ENCODE results near the gene HIP1.
"Not testable (repeated sequence)": the region's sequence is repeated elsewhere in the genome, so short reads cannot be mapped to it uniquely, and the experiment has no call there.

HIP1 gene

GRCh38 chr7:75712517-75713361, 26.0 kb downstream of the HIP1 start:
- DNase-seq, result no peak

DNA sequence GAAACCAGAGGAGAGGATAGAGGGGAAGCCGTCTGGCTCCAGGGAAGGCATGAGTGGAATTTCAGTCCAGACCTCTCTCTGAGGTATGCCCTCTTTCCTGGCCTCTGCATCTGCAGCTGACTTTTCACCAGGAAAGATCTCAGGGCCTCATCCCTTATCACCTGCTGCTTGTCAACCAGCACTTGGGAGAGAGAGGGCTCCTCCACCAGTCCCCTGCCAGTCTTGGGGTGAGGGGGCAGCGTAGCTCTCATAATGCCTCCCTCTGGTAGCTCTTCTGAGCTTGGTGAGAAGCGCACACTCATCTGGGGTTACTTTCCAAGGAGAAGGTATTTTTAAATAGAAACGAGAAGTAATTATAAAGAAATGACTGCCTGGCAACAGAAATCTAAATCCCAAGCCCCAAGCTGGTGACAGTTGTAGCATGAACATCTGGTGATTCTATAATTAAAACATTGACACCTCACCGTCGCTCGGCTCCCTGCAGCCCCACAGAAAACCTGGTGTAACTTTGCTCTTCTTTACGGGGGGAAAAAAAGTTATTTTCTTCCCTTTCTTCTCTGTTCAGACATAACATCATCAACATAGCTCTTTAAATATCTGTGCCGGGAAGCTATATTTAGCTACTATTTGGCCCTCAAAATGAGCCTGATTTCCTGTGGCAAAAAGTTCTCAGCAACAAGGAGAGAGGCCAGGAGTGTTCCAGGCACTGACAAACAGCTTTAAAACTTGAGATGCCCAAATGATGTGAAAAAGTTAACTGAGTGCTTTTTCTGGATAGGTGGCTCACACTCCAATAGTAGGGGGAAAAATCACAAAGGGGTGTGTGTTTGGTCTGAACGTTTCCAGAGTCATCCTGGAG, 26.9 kb downstream of the HIP1 start:
- no peak for DNase-seq

GRCh38 chr7:75711076-75711475, 27.7 kb downstream of the HIP1 start:
- DNase-seq, result no peak

GRCh38 chr7:75704928-75705327, 33.8 kb downstream of the HIP1 start:
- DNase-seq, result no peak

- DNase-seq, result no peak
Measured at GRCh38 chr7:75702515-75702914, 36.2 kb downstream of the HIP1 start.

- no peak for DNase-seq
Measured at GRCh38 chr7:75699993-75700392, 38.7 kb downstream of the HIP1 start.

GRCh38 chr7:75698358-75698757, 40.4 kb downstream of the HIP1 start:
- DNase-seq, result no peak

- DNase-seq, result no peak
Measured at GRCh38 chr7:75696263-75697037, 42.3 kb downstream of the HIP1 start.

- no peak for DNase-seq
Measured at GRCh38 chr7:75694638-75695399, 43.9 kb downstream of the HIP1 start.

- not testable (repeated sequence) for DNase-seq
Measured at GRCh38 chr7:75693668-75694067, 45.1 kb downstream of the HIP1 start.

DNA sequence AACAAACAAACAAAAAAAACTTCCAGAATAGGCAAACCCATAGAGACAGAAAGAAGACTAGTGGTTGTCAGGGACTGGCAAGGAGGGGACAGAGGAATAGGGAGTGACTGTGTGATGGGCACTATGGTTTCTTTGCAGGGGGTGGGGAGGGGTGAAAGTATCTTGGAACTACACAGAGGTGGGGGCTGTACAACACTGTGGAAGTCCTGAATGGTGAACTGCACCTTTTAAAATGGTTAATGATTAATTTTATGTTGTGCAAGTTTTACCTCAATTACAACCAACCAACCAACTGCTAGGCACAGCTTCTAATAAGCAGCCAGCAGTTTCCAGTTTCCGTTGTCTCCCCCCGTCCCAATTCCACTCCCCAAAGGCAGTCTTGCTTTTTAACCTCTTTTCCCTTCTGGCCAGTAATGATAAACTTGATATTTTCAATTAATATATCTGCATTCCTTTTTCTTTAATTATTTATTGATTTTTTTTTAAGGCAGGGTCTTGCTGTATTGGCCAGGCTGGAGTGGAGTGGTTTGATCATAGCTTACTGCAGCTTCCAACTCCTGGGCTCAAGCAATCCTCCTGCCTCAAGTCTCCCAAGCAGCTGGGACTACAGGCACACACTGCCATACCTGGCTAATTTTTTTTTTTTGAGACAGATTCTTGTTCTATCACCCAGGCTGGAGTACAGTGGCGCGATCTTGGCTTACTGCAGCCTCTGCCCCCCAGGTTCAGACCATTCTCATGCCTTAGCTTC, 46.8 kb downstream of the HIP1 start:
- DNase-seq, result no peak

GRCh38 chr7:75690121-75690523, 48.6 kb downstream of the HIP1 start:
- DNase-seq, result no peak

DNA sequence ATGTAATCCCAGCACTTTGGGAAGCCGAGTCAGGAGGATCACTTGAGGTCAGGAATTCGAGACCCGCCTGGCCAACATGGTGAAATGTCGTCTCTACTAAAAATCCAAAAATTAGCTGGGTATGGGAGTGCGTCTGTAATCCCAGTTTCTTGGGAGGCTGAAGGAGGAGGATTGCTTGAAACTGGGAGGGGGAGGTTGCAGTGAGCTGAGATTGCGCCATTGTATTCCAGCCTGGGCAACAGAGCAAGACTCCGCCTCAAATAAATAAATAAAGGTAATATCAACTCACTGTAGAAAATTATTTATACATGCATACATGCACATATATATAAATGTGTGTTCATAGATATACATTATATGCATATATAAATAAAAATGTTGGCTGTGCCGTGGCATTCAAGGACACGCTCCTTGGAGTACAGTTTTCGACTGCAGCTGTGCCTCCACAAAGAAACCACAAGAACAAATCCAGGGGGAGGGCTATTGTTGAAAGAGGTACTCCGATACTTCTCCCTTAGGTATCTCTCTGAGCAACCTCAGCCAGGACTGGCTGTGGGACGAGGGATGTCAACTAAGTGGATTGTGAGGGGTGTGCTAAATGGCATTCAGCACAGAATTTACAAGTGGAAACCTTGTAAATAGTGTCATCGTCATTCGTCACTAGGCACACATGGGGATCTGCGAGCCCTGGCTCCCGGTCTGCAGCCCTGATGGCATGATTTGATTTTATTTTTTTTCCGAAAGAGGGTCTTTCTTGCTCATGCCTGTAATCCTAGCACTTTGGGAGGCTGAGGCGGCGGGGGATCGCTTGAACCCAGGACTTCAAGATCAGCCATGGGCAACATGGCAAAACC, 49.3 kb downstream of the HIP1 start:
- DNase-seq, result no peak

DNA sequence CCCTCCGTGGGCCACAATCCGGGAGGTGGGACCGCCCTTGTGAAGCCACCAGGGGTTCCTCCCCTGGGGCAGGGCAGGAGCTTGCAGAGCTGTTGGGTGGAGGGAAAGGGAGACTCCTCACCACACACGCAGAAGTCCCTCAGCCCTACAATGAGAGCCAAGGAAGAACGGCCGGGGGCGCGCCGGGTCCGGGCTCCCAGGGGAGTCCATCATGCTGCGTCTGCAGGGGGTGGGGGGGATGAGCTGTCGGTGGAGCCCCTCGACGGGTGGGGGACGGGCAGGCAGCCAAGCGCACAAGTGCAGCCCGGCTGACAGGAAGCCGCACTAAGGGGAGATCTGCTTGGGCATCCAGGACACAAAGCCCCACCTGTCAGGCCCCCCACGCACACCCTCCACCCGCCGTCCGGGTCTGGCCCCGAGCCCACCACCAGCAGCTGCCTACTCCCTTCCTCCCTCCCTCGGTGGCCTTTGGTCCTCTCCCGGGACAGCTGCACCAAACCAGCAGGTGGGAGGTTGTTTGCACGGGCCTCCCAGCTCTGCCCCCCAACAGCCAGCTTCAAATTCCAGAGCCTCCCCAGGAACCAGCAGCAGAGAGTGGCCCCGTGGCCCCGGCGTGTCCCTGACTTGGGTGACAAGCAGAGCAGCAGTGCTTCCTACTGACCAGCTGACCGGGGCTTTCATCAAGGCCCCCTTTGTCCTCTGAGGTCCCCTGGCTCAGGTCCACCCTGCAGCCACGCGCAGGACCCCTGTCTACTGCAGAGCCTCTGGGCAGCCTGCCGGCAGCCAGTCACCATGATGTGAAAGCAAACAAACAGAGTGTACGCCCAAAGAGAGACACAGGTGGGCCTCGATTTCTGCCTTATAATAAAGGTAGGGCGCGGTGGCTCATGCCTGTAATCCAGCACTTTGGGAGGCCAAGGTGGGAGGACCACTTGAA, 50.3 kb downstream of the HIP1 start:
- DNase-seq, result no peak

GRCh38 chr7:75687246-75688088, 51.3 kb downstream of the HIP1 start:
- DNase-seq, result no peak

- no peak for DNase-seq
Measured at GRCh38 chr7:75686551-75686950, 52.2 kb downstream of the HIP1 start.

GRCh38 chr7:75682052-75682451, 56.7 kb downstream of the HIP1 start:
- DNase-seq, result not testable (repeated sequence)

GRCh38 chr7:75679060-75679459, 59.7 kb downstream of the HIP1 start:
- no peak for DNase-seq

DNA sequence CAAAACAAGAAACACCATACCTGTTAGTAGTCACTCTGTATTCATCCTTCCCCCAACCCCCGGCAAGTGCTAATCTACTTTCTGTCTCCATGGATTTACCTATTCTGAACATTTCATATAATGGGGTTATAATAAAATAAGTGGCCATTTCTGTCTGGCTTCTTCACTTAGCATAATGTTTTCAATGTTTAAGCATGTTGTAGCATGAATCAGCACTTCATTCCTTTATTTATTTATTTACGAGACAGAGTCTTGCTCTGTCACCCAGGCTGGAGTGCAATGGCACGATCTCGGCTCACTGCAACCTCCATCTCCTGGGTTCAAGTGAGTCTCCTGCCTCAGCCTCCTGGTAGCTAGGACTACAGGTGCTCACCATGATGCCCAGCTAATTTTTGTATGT, 69.2 kb downstream of the HIP1 start:
- DNase-seq, result no peak

Measured in activated CD8-positive, alpha-beta memory T cell treated with anti-CD3 and anti-CD28 coated beads, Interleukin-2, amount 50 U/mL, for 4 hours (primary cell).